Erythroblast (primary cell): Measurements from ENCODE around the gene CPNE6.
"Not testable (repeated sequence)": the region's sequence is repeated elsewhere in the genome, so short reads cannot be mapped to it uniquely, and the experiment has no call there.

Experiments used
- DNase-seq, 2 experiments: peaks; one replicate each; lab custom pipeline; 2025; lab: John Stamatoyannopoulos, UW
- GATA1 ChIP-seq: IDR thresholded peaks from 2 replicates; pipeline ENCODE4 v1.6.1; 2011; ENCODE audit warnings: low read depth, mild to moderate bottlenecking, control low read depth, low read length, moderate library complexity
- POLR2A ChIP-seq: IDR thresholded peaks from 2 replicates; pipeline ENCODE4 v1.6.1; 2011; ENCODE audit warnings: mild to moderate bottlenecking, low read length

The CPNE6 gene

GRCh38 chr14:24094841-24095270 lies 23.5 kb downstream of the CPNE6 start:
- TF ChIP-seq POLR2A = no peak
- no peak for TF ChIP-seq GATA1
- peak; percentile 63 to 70 for DNase-seq

- peak; percentile 92 to 93 for DNase-seq
- no peak for TF ChIP-seq GATA1
- TF ChIP-seq POLR2A = peak; percentile 98
These were observed 24.1 kb downstream of the CPNE6 start for GRCh38 chr14:24095271-24096068.

- no peak for DNase-seq
- no peak for TF ChIP-seq POLR2A
- no peak for TF ChIP-seq GATA1
These were observed 25.3 kb downstream of the CPNE6 start for GRCh38 chr14:24096545-24097181.

DNA sequence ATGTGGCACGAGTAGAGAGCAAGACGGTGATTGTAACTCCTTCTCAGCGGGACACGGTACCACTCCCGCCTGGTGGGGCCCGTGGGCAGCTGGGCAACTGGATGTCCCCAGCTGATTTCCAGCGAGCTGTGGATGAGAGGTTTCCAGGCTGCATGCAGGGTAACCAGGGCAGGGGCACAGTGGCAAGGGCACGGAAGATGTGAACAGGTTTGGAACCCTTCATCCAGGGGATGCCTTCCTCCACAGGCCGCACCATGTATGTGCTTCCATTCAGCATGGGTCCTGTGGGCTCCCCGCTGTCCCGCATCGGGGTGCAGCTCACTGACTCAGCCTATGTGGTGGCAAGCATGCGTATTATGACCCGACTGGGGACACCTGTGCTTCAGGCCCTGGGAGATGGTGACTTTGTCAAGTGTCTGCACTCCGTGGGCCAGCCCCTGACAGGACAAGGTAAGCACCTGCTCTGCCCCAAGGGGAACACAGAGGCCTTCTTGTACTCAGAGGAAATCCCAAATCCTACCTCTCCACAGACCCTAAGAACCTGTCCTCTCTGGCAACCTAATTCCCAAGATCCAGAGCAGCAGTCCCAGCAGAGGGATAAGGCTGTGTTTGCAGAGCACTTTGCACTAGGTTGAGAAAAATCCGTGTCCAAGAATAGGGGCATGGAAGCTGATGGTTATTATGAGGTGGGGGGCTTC lies 27.0 kb downstream of the CPNE6 start:
- no peak for DNase-seq
- TF ChIP-seq POLR2A (no peak), GATA1 (no peak)

DNA sequence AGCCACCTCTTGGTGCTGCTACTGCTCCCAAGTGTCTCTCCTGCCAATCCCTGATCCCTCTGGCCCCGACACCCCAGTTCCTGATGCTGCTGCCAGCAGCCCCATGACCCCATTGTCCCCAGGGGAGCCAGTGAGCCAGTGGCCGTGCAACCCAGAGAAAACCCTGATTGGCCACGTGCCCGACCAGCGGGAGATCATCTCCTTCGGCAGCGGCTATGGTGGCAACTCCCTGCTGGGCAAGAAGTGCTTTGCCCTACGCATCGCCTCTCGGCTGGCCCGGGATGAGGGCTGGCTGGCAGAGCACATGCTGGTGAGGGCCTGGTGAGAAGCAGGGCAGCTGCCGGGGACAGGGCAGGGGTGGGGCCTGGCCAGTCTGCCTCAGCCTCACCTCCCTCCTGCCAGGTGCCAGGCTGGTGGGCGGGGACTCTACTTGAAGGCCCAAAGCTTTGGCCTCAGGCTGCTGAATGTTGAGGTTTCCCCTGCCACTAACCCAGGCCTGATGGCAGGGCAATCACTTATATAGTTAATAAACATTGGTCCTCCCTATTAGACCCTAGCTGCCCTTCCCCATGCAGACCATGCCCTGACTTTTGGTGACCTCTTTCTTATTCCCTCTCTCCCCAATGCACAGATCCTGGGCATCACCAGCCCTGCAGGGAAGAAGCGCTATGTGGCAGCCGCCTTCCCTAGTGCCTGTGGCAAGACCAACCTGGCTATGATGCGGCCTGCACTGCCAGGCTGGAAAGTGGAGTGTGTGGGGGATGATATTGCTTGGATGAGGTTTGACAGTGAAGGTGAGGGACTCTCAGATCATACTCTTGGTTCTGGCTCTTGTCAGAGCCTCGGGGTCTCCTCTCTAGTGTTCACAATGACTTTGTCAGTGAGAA lies 27.8 kb downstream of the CPNE6 start:
- no peak for DNase-seq
- TF ChIP-seq POLR2A (no peak), GATA1 (no peak)

DNA sequence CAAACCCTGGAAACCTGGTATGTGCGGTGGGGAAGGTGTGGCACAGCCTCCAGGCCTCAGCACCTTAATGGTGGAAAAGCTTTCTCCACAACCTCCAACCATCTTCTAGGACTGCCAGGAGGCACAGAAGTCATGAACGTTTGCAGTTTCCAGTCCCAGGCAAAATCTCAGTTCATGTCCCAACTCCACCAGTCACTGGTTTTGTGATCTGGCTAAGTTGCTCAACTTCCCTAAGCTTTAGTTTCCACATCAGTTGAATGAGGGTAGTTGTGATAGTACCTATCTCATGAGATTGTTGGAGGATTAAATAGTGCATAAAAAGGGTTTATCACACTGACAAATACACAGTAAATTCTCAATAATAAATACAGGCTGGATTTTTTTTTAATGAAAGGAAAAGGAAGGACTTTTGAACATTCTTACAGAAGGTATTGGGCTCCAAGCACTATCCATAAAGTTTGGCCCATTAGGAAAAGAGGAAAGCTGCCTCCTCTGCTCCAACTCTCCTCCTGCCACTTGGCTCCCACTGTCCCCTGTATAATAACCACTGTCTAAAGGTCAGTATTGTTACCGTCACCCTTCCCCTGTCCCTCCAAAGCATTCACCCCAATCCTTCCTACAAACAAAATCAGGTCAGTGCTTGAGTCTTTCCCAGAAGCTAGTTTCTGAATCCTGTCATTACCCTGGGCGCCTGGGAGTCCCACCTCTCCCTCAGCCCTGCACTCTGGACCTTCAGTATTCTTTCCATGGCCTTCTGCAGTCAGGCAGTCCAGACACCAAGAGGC lies 29.0 kb downstream of the CPNE6 start:
- no peak for DNase-seq
- no peak for TF ChIP-seq GATA1
- no peak for TF ChIP-seq POLR2A

GRCh38 chr14:24100982-24101494 lies 29.7 kb downstream of the CPNE6 start:
- DNase-seq = no peak
- TF ChIP-seq GATA1 (no peak), POLR2A (no peak)

- DNase-seq = no peak
- no peak for TF ChIP-seq GATA1
These were observed 31.1 kb downstream of the CPNE6 start for GRCh38 chr14:24102357-24103048.

- TF ChIP-seq GATA1 = no peak
- TF ChIP-seq POLR2A = no peak
- no peak for DNase-seq
These were observed 32.1 kb downstream of the CPNE6 start for GRCh38 chr14:24103451-24103850.

DNA sequence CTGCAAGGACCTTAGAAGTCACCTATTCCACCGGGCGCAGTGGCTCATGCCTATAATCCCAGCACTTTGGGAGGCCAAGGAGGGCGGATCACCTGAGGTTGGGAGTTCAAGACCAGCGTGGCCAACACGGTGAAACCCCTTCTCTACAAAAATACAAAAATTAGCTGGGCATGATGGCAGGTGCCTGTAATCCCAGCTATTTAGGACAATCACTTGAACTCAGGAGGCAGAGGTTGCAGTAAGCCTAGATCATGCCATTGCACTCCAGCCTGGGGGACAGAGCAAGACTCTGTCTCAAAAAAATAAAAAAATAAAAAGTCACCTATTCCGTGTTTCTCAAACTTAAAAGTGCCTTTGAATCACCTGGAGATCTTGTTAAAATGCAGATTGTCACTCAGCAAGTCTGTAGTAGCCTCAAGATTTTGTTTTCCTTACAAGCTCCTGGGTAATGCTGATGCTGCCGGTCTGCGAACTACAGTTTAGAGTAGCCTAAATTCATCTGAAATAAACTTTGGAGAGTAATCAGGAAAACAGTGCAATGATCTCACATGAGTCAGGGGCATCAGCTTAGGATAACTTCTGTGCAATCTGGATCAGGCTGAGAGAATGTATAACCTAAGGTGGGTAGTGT lies 34.4 kb downstream of the CPNE6 start:
- DNase-seq = not testable (repeated sequence)

DNA sequence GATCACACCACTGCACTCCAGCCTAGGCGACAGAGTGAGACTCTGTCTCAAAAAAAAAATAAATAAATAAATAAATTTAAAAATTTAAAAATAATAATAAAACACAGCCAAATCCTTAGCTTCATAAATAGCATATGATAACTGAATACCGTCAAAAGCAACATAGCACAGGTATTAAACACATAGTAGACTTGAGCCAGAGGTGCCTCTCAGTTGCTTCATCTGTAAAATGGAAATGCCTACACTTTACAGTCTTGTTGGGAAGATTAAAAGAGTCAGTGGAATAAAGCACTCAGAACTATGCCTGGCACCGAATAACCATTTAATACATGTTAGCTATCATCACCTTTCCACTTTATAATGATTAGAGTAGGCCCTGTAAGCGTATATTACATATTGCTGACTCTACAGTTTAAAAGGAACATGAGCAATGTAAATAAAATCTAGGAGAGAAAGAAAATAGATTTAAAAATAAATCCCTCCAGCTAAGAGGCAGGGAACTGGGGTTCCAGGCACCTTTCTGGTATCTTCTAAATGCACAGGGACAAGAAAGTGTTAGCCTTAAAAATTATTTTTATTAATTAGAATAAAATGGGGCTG lies 35.4 kb downstream of the CPNE6 start:
- TF ChIP-seq GATA1 (no peak), POLR2A (no peak)
- no peak for DNase-seq

- no peak for TF ChIP-seq POLR2A
- no peak for TF ChIP-seq GATA1
- no peak for DNase-seq
These were observed 37.0 kb downstream of the CPNE6 start for GRCh38 chr14:24108336-24108874.
